ENCODE data around the gene SGK1. TPM values are rescaled to one million over a fixed set of nuclear protein-coding genes. Genes with fewer than 3 reads are reported as not detected.

Gene SGK1
- total and polyA plus RNA-seq, 10 donors = 12.3 to 80.1 (median 51.4) TPM

DNA sequence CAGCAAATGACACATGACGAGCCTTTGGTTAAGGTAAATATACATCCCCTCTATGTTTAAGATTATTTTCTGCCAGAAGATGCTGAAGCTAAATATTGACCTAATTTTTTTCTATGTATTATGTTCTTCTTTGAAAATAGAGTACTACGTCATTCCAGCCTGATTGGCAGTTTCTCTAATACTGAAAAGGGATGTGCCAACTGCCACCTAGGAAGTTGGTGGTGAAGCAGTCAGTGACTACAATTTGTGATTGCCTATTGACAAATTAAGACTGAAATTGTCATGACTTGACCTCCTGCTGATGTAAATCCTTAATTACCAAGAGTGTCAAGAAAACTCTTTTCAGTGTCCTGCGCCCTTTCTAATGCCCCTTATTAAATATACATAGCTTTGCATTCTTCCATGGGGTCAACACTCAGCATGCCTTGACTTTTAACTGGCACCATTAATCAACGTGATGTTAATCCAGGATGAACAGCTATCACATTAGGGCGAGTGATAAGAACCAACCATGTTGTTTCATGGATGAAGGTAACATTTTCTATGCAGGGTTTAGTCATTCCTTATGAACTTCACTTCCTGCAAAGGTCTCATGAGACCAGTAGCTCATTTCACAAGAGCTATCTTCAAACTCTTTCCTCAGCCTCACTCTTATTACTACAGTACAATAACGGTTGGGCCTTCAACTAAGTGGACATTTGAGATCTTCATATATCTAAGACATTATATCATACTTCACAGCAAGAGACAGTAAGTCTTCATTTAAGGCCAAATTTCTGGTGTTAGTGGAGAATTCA lies 22.5 kb upstream of the SGK1 start:
- Histone ChIP-seq H3K4me3 (no peak overlapping the region), H3K27me3 (replicated peaks in 1 of 7) (no peaks in the 10 kb centered on the region), H3K36me3 (no peaks in the 10 kb centered on the region), H3K9me3 (no peaks in the 10 kb centered on the region), H3K4me1 (peaks cover 0 to 39% (median 13%) of the 10 kb centered on the region in 6 donors), H3K27ac (peak overlapping the region in 1 of 8 donors; percentile 69)
- 75 to 82% (median 77%) methylated on average over 6 of the region's 6 CpGs for WGBS, 5 donors
- no peak for DNase-seq
- no peak for TF ChIP-seq POLR2AphosphoS5 (IDR thresholded peaks at IDR 0.05)
- TF ChIP-seq, protein P1, sequence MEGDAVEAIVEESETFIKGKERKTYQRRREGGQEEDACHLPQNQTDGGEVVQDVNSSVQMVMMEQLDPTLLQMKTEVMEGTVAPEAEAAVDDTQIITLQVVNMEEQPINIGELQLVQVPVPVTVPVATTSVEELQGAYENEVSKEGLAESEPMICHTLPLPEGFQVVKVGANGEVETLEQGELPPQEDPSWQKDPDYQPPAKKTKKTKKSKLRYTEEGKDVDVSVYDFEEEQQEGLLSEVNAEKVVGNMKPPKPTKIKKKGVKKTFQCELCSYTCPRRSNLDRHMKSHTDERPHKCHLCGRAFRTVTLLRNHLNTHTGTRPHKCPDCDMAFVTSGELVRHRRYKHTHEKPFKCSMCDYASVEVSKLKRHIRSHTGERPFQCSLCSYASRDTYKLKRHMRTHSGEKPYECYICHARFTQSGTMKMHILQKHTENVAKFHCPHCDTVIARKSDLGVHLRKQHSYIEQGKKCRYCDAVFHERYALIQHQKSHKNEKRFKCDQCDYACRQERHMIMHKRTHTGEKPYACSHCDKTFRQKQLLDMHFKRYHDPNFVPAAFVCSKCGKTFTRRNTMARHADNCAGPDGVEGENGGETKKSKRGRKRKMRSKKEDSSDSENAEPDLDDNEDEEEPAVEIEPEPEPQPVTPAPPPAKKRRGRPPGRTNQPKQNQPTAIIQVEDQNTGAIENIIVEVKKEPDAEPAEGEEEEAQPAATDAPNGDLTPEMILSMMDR (IDR thresholded peaks at IDR 0.05 in 8 of 11, conservative IDR thresholded peaks at IDR 0.05 in 3 of 11) = no peak
- no peak for TF ChIP-seq POLR2A (IDR thresholded peaks at IDR 0.05)
- intact Hi-C loops (cut with DNase I; ENCODE audit: low total_unique reads) = no loop called here

GRCh38 chr6:134339216-134339615 lies 21.3 kb upstream of the SGK1 start:
- no peak for DNase-seq
- Histone ChIP-seq H3K27ac (no peak overlapping the region), H3K27me3 (replicated peaks in 1 of 7) (no peaks in the 10 kb centered on the region), H3K36me3 (no peaks in the 10 kb centered on the region), H3K4me3 (no peak overlapping the region), H3K4me1 (peaks cover 0 to 35% (median 12%) of the 10 kb centered on the region in 6 donors), H3K9me3 (no peaks in the 10 kb centered on the region)
- intact Hi-C loops (cut with DNase I; ENCODE audit: low total_unique reads) = no loop called here
- TF ChIP-seq POLR2AphosphoS5 (IDR thresholded peaks at IDR 0.05) (no peak), POLR2A (IDR thresholded peaks at IDR 0.05) (no peak)
- TF ChIP-seq, protein P1 (IDR thresholded peaks at IDR 0.05 in 8 of 11, conservative IDR thresholded peaks at IDR 0.05 in 3 of 11) = no peak

GRCh38 chr6:134331256-134331655 lies 13.3 kb upstream of the SGK1 start:
- 90 to 98% (median 93%) methylated on average over 2 of the region's 2 CpGs for WGBS, 5 donors
- Histone ChIP-seq H3K27me3 (replicated peaks in 1 of 7) (no peaks in the 10 kb centered on the region), H3K9me3 (peaks cover 0 to 2% (median 0%) of the 10 kb centered on the region in 8 donors), H3K4me1 (no peaks in the 10 kb centered on the region), H3K36me3 (no peaks in the 10 kb centered on the region), H3K27ac (no peak overlapping the region), H3K4me3 (no peak overlapping the region)
- TF ChIP-seq POLR2AphosphoS5 (IDR thresholded peaks at IDR 0.05) (no peak), POLR2A (IDR thresholded peaks at IDR 0.05) (no peak)
- TF ChIP-seq, protein P1 (IDR thresholded peaks at IDR 0.05 in 8 of 11, conservative IDR thresholded peaks at IDR 0.05 in 3 of 11) = no peak
- no peak for DNase-seq
- intact Hi-C loops (cut with DNase I; ENCODE audit: low total_unique reads) = no loop called here

GRCh38 chr6:134330555-134330954 lies 12.6 kb upstream of the SGK1 start:
- intact Hi-C loops (cut with DNase I; ENCODE audit: low total_unique reads) = no loop called here
- no peak for DNase-seq
- 88 to 94% (median 93%) methylated on average over 1 of the region's 1 CpG for WGBS, 5 donors
- TF ChIP-seq POLR2AphosphoS5 (IDR thresholded peaks at IDR 0.05) (no peak), POLR2A (IDR thresholded peaks at IDR 0.05) (no peak)
- TF ChIP-seq, protein P1 (IDR thresholded peaks at IDR 0.05 in 8 of 11, conservative IDR thresholded peaks at IDR 0.05 in 3 of 11) = no peak
- no peaks in the 10 kb centered on the region for H3K4me1 ChIP-seq
- no peaks in the 10 kb centered on the region for H3K36me3 ChIP-seq
- H3K27ac ChIP-seq = no peak overlapping the region
- H3K4me3 ChIP-seq = no peak overlapping the region
- H3K9me3 ChIP-seq = peaks cover 1 to 9% (median 6%) of the 10 kb centered on the region in 8 donors
- H3K27me3 ChIP-seq (replicated peaks in 1 of 7) = no peaks in the 10 kb centered on the region
